ENCODE measurements around the gene DLGAP4.

DLGAP4 gene

GRCh38 chr20:36469973-36470372 lies 163.8 kb downstream of the DLGAP4 start:
- Histone ChIP-seq H3K36me3 (ENCODE audit: low read length) (no peaks in the 10 kb centered on the region), H2AFZ (ENCODE audit: low read depth, low read length, severe bottlenecking) (no peak overlapping the region), H3K4me3 (ENCODE audit: insufficient read depth, low read length, poor library complexity, severe bottlenecking) (no peak overlapping the region), H4K20me1 (ENCODE audit: low read depth, low read length) (no peaks in the 10 kb centered on the region), H3K27ac (ENCODE audit: low read depth, low read length) (no peak overlapping the region), H3K4me2 (ENCODE audit: low read depth, low read length, poor library complexity, severe bottlenecking) (no peak overlapping the region), H3K9ac (ENCODE audit: low read length) (no peak overlapping the region), H3K9me3 (ENCODE audit: insufficient read depth, low read length) (no peaks in the 10 kb centered on the region), H3K9me2 (replicated peaks; ENCODE audit: insufficient read depth, low read length) (no peaks in the 10 kb centered on the region), H3K27me3 (ENCODE audit: low read length) (no peaks in the 10 kb centered on the region), H3F3A (ENCODE audit: insufficient read depth) (no peaks in the 10 kb centered on the region), H3K79me2 (ENCODE audit: insufficient read depth, low read length) (no peaks in the 10 kb centered on the region)
- TF ChIP-seq EZH2phosphoT487 (conservative IDR thresholded peaks at IDR 0.05; ENCODE audit: low read length) = no peak
- TF ChIP-seq, protein P1, sequence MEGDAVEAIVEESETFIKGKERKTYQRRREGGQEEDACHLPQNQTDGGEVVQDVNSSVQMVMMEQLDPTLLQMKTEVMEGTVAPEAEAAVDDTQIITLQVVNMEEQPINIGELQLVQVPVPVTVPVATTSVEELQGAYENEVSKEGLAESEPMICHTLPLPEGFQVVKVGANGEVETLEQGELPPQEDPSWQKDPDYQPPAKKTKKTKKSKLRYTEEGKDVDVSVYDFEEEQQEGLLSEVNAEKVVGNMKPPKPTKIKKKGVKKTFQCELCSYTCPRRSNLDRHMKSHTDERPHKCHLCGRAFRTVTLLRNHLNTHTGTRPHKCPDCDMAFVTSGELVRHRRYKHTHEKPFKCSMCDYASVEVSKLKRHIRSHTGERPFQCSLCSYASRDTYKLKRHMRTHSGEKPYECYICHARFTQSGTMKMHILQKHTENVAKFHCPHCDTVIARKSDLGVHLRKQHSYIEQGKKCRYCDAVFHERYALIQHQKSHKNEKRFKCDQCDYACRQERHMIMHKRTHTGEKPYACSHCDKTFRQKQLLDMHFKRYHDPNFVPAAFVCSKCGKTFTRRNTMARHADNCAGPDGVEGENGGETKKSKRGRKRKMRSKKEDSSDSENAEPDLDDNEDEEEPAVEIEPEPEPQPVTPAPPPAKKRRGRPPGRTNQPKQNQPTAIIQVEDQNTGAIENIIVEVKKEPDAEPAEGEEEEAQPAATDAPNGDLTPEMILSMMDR (IDR thresholded peaks at IDR 0.05; ENCODE audit: insufficient read depth, low read length, poor library complexity, severe bottlenecking) = no peak

DNA sequence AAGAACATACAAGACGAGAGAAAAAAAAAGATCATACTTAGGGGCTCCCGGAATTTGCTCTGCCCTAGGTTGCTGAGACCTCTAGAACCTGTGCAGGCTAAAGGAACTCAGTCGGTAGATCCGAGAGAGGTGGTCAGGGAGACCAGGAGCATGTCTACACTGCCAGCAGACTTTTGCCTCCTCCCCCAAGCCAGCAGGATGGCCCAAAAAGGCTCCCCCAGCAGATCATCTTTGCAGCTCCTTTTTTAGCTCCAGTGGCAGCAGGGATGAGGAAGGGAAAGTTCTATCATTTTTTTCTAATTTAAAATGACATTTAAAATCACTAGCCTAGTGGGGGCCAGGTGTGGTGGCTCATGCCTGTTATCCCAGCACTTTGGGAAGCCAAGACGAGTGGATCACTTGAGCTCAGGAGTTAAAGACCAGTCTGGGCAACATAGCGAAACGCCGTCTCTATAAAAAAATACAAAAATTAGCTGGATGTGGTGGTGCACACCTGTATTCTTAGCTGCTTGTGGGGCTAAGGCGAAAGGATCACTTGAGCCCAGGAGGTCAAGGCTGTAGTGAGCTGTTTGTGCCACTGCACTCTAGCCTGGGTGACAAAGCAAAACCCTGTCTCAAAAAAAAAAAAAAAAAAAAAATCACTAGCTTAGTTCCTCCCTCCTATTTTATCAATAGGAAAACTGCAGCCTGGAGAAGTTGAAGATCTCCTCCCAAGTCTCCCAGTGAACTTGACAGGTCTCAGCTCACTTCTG lies 165.9 kb downstream of the DLGAP4 start:
- Histone ChIP-seq H3K36me3 (ENCODE audit: low read length) (no peaks in the 10 kb centered on the region), H3F3A (ENCODE audit: insufficient read depth) (no peaks in the 10 kb centered on the region), H3K27ac (ENCODE audit: low read depth, low read length) (no peak overlapping the region), H3K9ac (ENCODE audit: low read length) (no peak overlapping the region), H4K20me1 (ENCODE audit: low read depth, low read length) (no peaks in the 10 kb centered on the region), H3K4me2 (ENCODE audit: low read depth, low read length, poor library complexity, severe bottlenecking) (no peak overlapping the region), H3K9me2 (replicated peaks; ENCODE audit: insufficient read depth, low read length) (no peaks in the 10 kb centered on the region), H3K4me3 (ENCODE audit: insufficient read depth, low read length, poor library complexity, severe bottlenecking) (no peak overlapping the region), H3K27me3 (ENCODE audit: low read length) (no peaks in the 10 kb centered on the region), H3K79me2 (ENCODE audit: insufficient read depth, low read length) (no peaks in the 10 kb centered on the region), H2AFZ (ENCODE audit: low read depth, low read length, severe bottlenecking) (no peak overlapping the region), H3K9me3 (ENCODE audit: insufficient read depth, low read length) (no peaks in the 10 kb centered on the region)
- TF ChIP-seq, protein P1 (IDR thresholded peaks at IDR 0.05; ENCODE audit: insufficient read depth, low read length, poor library complexity, severe bottlenecking) = no peak
- no peak for TF ChIP-seq EZH2phosphoT487 (conservative IDR thresholded peaks at IDR 0.05; ENCODE audit: low read length)

- no peak overlapping the region for H3K27ac ChIP-seq (ENCODE audit: low read depth, low read length)
- H3K9me2 ChIP-seq (replicated peaks; ENCODE audit: insufficient read depth, low read length) = no peaks in the 10 kb centered on the region
- H4K20me1 ChIP-seq (ENCODE audit: low read depth, low read length) = no peaks in the 10 kb centered on the region
- H3K9me3 ChIP-seq (ENCODE audit: insufficient read depth, low read length) = no peaks in the 10 kb centered on the region
- H3F3A ChIP-seq (ENCODE audit: insufficient read depth) = no peaks in the 10 kb centered on the region
- no peak overlapping the region for H3K9ac ChIP-seq (ENCODE audit: low read length)
- no peak overlapping the region for H3K4me3 ChIP-seq (ENCODE audit: insufficient read depth, low read length, poor library complexity, severe bottlenecking)
- TF ChIP-seq EZH2phosphoT487 (conservative IDR thresholded peaks at IDR 0.05; ENCODE audit: low read length) = no peak
- TF ChIP-seq, protein P1 (IDR thresholded peaks at IDR 0.05; ENCODE audit: insufficient read depth, low read length, poor library complexity, severe bottlenecking) = no peak
- no peak overlapping the region for H3K4me2 ChIP-seq (ENCODE audit: low read depth, low read length, poor library complexity, severe bottlenecking)
- H3K27me3 ChIP-seq (ENCODE audit: low read length) = no peaks in the 10 kb centered on the region
- H3K36me3 ChIP-seq (ENCODE audit: low read length) = no peaks in the 10 kb centered on the region
- H3K79me2 ChIP-seq (ENCODE audit: insufficient read depth, low read length) = no peaks in the 10 kb centered on the region
- no peak overlapping the region for H2AFZ ChIP-seq (ENCODE audit: low read depth, low read length, severe bottlenecking)
Observed at GRCh38 chr20:36472637-36473090, 166.5 kb downstream of the DLGAP4 start.
